HT1080 (cell line): ENCODE results near the gene COPS3. TPM values are rescaled to one million over a fixed set of nuclear protein-coding genes. Genes with fewer than 3 reads are reported as not detected.

ENCODE experiments used
- DNase-seq: peaks from one replicate; pipeline ENCODE4 v3.0.0-alpha.2; 2015; ENCODE audit warnings: low read depth
- total RNA-seq: library from RNA; depleted of rRNA; stranded (reverse); fragments of >200 nt; shearing (Covaris generic); gene quantifications from 2 replicates; pipeline ENCODE4 v1.2.3, GENCODE V29; 2014

Gene COPS3
- total RNA-seq, 1 experiment from 2014 or later: 183 TPM

DNA sequence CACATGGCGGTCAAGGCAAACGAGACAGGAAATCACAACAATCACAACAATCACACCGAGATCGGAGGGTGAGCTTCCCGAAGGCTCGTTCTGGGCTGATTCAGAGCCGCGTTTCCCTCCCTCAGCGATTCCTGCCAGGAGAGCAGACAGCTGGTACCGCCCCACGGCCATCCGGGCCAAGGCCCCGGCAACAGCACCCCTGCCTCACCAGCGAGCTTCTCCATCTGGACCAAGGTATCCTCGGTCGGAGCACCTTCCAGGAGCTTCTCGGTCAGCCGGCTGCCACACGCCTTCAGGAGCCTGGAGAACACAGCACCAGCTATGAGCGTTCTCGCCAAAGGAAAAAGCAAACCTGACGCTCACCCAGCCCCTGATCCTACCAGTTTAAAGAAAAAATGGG, 59.7 kb downstream of the COPS3 start:
- DNase-seq: no peak

DNA sequence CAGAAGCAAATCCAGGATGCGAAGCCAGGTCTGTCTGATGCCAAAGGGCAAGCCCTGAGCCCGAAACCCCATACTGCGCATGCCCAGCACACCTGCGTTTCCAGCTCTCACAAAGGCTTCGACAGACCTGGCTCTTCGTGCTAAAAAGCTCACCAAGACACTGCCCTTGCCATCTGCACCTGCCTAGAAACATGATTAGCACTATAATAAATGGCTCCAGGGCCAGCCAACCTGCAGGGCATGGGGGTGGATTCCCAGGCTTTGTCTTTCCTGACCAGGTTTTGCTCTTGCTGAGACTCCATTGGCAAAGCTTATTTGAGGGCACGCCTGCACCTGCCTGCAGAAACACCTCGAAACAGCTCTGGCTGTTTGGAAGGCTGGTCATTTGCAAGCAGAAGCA, 60.5 kb downstream of the COPS3 start:
- DNase-seq: no peak

GRCh38 chr17:17217995-17218394, 63.1 kb downstream of the COPS3 start:
- no peak for DNase-seq

DNA sequence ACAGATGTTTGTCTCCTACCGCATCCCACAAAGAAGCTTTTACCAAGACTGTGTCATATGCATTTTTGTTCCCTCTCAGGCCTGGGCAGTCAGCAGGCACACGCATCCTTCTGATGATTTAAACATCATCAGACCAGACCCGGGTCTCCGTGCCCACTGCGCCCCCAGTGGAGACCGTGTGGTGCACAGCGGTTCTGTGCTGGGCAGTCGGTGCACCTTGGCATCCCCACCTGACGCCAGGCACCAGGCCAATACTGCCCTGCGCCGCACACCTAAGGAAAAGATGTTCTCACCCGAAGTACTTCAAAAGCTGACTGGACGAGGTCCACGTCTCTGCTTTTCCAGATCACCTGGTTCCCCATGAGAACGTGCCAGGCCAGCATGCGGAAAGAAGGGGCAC, 64.3 kb downstream of the COPS3 start:
- no peak for DNase-seq

DNA sequence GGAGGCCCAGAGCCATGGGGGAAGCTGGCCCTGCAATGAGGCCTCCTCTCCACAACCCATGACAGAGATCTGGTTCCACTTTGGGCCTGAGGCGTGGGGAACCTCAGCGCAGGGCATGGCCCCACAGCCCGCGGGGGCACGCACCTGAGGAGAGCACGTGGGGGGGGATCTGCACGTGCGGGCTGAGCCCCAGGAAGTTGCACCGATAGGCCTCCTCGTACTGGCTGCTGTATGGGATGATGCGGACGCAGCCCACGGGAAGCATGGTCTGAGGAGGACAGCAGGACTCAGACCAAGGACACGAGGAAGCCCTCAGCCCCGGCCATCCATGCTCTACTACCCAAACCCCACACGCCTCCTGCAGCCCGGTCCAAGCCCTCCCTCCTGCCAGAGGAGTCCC, 64.8 kb downstream of the COPS3 start:
- no peak for DNase-seq

GRCh38 chr17:17215575-17215974, 65.5 kb downstream of the COPS3 start:
- DNase-seq: no peak

GRCh38 chr17:17214646-17215436, 66.2 kb downstream of the COPS3 start:
- DNase-seq: no peak

DNA sequence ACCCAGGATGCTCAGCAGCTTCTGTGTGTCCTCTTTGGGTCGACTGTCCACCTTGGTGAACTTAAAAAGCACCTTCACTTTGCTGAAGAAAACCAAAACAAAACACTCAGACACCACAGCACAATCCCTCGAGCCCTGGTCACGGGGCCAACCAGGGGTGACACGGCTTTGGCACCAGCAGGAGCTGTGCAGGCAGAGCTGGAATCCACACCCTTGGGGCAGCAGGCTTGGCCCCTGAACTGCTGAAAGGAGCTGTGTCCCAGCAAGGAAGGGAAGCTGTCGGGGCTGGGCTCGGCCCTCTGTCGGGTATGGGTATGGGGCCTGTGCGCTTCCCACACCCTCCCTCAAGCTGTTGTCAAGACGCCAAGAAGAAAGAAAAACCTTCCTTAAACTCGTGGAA, 67.3 kb downstream of the COPS3 start:
- no peak for DNase-seq

DNA sequence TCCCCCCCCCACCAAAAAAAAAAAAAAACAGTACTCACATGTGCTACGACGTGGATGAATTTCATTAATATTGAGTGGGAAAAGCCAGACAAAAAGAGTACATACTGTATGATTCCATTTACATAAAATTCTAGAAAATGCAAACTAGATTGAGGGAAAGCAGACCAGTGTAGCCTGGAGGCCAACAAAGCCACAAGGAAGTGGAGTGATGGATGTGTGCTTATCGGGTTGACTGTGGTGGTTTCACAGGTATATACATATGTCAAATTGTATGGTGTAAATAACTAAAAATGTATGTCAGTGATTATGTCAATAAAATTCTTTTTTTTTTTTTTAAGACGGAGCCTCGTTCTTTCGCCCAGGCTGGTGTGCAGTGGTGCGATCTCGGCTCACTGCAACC, 73.0 kb downstream of the COPS3 start:
- no peak for DNase-seq

DNA sequence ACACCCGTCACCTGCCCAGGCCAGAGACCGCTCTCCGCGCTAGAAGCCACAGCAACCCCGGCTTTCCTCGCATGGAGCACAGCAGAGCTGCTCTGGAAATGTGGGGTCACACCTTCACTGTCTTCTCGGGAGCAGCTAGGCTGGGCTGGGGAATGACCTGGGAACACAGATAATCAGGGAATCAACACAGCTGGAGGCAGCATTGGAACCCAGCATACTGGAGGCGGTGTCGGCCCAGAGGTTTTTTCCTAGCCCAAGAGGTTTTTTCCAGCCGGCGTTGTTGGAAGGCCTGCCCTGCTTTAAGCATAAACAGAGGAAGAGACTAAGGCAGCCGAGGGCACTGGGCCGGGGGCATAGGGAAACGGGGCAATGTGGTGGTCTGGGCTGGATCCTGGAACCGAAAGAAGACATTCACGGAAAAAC, 74.1 kb downstream of the COPS3 start:
- no peak for DNase-seq

DNA sequence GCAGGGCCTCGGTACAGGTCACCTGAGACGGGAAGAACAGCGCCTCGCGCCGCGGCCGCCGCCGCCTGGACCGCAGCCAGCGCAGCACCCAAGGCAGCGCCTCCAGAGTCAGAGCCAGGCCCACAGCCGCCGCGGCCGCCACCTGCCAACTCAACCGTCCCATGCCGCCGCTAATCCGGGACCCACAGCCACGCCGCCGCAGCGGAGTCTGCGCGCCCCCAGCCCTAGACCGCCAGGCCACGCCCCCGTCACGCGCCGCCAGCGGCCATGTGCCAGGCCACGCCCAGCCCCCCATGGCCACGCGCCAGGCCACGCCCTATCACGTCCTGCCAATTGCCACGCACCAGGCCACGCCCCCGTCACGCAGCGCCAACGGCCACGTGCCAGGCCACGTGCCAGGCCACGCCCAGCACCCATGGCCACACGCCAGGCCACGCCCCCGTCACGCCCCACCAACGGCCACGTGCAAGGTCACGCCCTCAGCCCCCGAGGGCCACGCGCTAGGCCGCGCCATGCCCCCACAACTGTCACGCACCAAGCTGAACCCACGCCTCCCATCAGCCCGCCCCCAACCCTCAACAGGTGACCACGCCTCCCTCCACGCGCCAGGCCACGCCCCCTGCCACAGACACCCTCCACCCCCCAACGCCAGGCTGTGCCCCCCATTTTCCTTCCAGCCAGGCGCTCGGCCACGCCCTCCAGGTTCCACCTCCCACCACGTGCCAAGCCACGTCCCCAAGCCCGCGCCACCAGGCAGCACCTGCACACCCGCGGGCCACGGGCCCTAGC, 74.7 kb downstream of the COPS3 start, which contains the start of gene PLD6:
Gene PLD6 (minus strand): TSS at position 210 of the 789 bp plus-strand sequence. CDS start 47 bp downstream, at position 163.
- DNase-seq: no peak

DNA sequence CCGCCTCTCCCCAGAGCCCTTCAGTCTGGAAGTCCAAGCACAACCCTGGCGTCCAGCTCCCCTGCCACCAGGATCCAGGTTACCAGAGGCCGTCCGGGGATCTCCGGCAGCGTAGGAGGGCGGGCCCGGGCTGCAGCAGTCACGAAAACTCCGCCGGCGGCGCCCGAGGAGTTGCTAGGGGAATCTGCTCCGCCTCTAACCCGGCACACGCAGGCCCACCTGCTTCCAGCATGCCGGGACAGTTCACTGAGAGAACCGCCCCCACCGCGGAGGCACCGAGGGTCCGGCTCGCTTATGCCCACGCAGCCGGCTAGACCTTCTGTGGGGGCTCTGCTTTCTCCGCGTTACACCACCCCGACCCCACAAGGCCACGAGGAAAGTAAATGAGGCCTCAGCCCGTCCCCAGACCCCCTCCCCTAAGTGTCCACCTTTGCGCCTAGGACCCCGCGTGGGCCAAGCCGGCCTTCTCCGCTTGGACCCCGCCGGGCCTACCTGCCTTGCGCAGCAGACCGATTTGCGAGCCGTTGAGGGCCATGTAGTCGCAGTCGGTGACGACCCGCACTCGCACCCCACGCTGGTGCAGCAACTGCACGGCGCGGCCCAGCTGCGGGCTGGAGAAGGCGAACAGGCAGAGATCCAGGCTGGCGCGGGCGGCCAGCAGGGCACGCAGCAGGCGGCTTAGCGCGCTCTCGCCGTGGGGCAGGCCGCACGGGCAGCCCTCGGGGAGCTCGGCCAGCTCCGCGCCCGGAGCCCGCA, 75.5 kb downstream of the COPS3 start:
- DNase-seq: no peak

DNA sequence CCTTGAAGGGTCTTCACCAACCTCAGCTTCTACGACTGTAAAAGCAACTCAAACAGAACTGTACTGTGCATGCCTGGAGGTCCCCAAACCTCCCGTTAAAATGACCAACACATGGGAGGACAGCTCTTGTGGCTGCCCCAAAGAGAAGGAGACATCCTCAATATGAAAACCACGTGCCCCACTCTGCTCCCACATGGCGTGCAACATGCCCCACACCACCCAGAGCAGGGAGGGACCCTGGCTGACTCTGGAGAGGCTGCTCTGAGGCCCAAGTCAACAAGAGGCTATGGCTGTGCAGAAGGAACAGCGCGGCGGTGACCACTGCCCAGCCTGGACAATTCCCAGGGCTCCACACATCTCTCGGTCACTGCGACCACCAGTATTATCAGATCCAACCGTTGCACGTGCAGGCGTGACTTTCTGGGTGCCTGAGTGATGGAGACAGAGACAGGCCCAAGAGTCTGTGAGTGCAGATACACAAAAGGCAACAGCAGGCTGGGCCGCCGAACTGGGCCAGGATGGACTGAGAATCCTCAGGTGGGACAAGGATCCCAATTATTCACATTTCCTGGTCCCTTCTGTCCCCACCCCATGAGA, 76.3 kb downstream of the COPS3 start:
- no peak for DNase-seq

GRCh38 chr17:17204041-17204591, 76.9 kb downstream of the COPS3 start:
- DNase-seq: no peak

GRCh38 chr17:17203173-17203730, 77.8 kb downstream of the COPS3 start:
- DNase-seq: no peak

DNA sequence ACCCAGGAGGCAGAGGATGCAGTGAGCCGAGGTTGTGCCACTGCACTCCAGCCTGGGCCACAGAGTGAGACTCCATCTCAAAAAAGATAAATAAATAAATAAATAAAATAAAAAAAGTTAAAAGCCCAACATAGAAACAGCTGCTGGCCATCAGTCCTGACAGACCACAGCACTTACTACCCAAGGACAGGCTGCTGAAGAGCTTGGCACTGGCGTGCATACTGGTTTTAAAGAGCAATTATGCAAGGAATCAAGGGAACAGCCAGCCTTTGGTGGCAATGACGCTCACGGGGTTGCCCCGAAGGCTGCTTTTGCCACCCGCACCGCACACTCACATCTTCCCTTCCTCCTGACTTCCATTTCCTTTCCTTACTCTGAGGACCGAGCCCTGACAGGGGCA, 79.1 kb downstream of the COPS3 start:
- no peak for DNase-seq

GRCh38 chr17:17201271-17201670, 79.8 kb downstream of the COPS3 start:
- no peak for DNase-seq

DNA sequence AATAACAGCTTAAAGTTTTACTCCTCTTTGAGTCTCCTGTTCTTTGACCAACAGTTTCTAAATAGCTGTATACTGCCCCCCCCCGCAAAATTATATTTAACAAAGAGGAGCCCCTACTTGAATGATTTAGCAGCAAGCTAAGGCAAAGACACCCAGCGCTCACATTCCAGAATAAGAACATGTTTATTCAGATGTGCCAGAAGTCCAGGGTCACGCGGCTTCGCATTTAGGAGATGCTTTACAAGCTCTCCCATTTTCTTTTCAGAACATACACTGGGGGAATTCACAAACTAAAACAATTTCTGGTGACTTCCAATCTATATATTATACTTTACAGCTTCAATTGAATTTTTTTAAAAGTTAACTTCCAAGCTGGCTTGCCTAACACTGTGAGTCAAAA, 80.2 kb downstream of the COPS3 start:
- no peak for DNase-seq

DNA sequence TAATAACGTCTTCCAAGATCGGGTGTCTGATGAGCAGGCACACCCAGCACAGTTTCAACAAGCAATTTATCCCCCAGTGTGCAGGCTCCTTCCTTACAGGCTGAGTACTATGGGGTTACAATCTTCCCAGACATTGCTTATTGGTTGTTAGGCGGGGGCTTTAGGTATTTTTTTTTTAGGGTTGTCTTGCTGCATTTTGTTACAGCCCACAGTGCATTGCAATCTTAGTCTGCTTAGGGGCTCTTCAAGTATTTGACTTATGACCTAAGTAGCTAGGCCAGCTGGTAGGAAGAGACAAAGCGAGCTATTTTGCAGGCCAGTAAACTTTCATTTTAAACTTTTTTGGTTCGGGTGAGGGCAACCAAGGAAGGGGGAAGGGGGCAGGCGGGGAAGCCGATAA, 80.7 kb downstream of the COPS3 start:
- no peak for DNase-seq

DNA sequence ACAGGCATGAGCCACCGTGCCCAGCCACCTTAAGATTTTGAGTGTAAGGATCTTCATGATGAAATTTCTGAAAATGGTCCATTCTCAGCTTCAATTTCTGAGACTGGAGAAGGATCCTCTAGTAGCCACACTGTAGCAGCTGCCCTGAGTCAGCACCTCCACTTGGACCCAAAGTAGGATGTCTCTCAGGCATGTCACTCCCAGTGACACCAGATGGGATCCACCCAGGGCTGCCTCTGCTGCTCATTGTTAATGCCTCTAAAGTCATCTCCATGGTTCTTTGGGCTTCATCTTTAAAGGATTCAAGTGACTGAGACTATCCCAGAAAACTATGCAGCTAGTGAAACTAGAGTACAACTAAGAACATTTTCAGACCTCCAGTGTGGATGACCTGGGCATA, 82.8 kb downstream of the COPS3 start:
- no peak for DNase-seq

- peak; percentile 37 for DNase-seq
Measured at GRCh38 chr17:17196776-17197175, 84.3 kb downstream of the COPS3 start.
